HepG2 (cell line): ENCODE results near the gene CSNK1D. TPM values are rescaled to one million over a fixed set of nuclear protein-coding genes. Genes with fewer than 3 reads are reported as not detected.

Experiments used
- AKAP8 ChIP-seq: sonication (generic); formaldehyde crosslinking; IDR thresholded peaks from 2 replicates; pipeline ENCODE4 v1.5.1; 2020; ENCODE audit warnings: mild to moderate bottlenecking, missing genetic modification reagents
- CENPX ChIP-seq: sonication (generic); formaldehyde crosslinking; IDR thresholded peaks from 2 replicates; pipeline ENCODE4 v1.9.0; 2021; ENCODE audit warnings: mild to moderate bottlenecking, missing genetic modification reagents, moderate library complexity
- CHCHD3 ChIP-seq: sonication (generic); formaldehyde crosslinking; IDR thresholded peaks from 2 replicates; pipeline ENCODE4 v1.8.0; 2022; ENCODE audit warnings: mild to moderate bottlenecking, missing genetic modification reagents, moderate library complexity
- DNMT1 ChIP-seq: sonication (generic); formaldehyde crosslinking; IDR thresholded peaks from 2 replicates; pipeline ENCODE4 v1.5.1; 2020; ENCODE audit warnings: mild to moderate bottlenecking, missing genetic modification reagents
- KAT8 ChIP-seq: IDR thresholded peaks from 2 replicates; pipeline ENCODE4 v1.6.1; 2016; ENCODE audit warnings: missing genetic modification reagents, missing compliant biosample characterization
- MYC ChIP-seq: sonication (generic); formaldehyde crosslinking; IDR thresholded peaks from 2 replicates; pipeline ENCODE4 v1.9.0; 2021; ENCODE audit warnings: missing genetic modification reagents, borderline replicate concordance
- NFYC ChIP-seq: IDR thresholded peaks from 2 replicates; pipeline ENCODE4 v1.6.1; 2016; ENCODE audit warnings: missing genetic modification reagents, missing compliant biosample characterization
- NR2F2 ChIP-seq: IDR thresholded peaks from 2 replicates; pipeline ENCODE4 v1.6.1; 2012; ENCODE audit warnings: low read depth, inconsistent platforms, borderline replicate concordance
- PRPF4 ChIP-seq: fragments of 200-400 bp; formaldehyde crosslinking; IDR thresholded peaks from 2 replicates; pipeline ENCODE4 v1.6.1; 2016; ENCODE audit warnings: low read length, low read depth; ENCODE audit not compliant: poor library complexity, severe bottlenecking
- REST ChIP-seq, 2 experiments: IDR thresholded peaks; 2 replicates each; pipeline ENCODE4 v1.6.1; 2011 to 2012; ENCODE audit warnings: low read length in 2 of 2, borderline replicate concordance in 1 of 2, low read depth in 1 of 2, mild to moderate bottlenecking in 1 of 2, moderate library complexity in 1 of 2
- SMAD9 ChIP-seq: sonication (generic); formaldehyde crosslinking; IDR thresholded peaks from 2 replicates; pipeline ENCODE4 v1.5.1; 2020; ENCODE audit warnings: mild to moderate bottlenecking, missing genetic modification reagents
- ZBTB14 ChIP-seq: sonication (generic); formaldehyde crosslinking; IDR thresholded peaks from 2 replicates; pipeline ENCODE4 v1.4.0; 2020; ENCODE audit warnings: missing genetic modification reagents
- ZHX1 ChIP-seq: sonication (generic); formaldehyde crosslinking; IDR thresholded peaks from 2 replicates; pipeline ENCODE4 v1.8.1; 2022; ENCODE audit warnings: low read depth, mild to moderate bottlenecking, missing genetic modification reagents
- ZNF580 ChIP-seq: IDR thresholded peaks from 2 replicates; pipeline ENCODE4 v1.6.1; 2016; ENCODE audit warnings: low read depth, borderline replicate concordance
- polyA plus RNA-seq, 8 experiments: library from polyadenylated mRNA; depleted of rRNA in 3 of 8; stranded (reverse) in 7 of 8; unstranded in 1 of 8; fragments of >200 nt; fragmentation: Illumina TruSeq in 4 of 8; extraction: Trizol in 4 of 8; gene quantifications; 2 replicates each; pipeline versions ENCODE4 v1.2.1 to v1.2.3, GENCODE V29; 2011 to 2016; ENCODE audit warnings: low read depth in 4 of 8, missing spikeins in 1 of 8, mixed read lengths in 1 of 8; ENCODE audit not compliant: insufficient read depth in 1 of 8
- total RNA-seq, 5 experiments: library from RNA; depleted of rRNA; stranded (reverse); fragments of >200 nt; fragmentation: Illumina TruSeq; extraction: Trizol; gene quantifications; 2 replicates each; pipeline ENCODE4 v1.2.3, GENCODE V29; 2016; ENCODE audit warnings: low read depth in 1 of 5
- TF ChIP-seq, protein P1 (sequence below): sonication (generic); formaldehyde crosslinking; IDR thresholded peaks from 2 replicates; pipeline ENCODE4 v1.9.0; 2022; ENCODE audit warnings: missing genetic modification reagents, mild to moderate bottlenecking, borderline replicate concordance
- TF ChIP-seq, protein P2 (sequence below): sonication (generic); formaldehyde crosslinking; IDR thresholded peaks from 2 replicates; pipeline ENCODE4 v1.4.0; 2020; ENCODE audit warnings: missing genetic modification reagents

Gene CSNK1D
- total and polyA plus RNA-seq, 2 of the 13 experiments (the other 11 are each of a cell fraction or from before 2014, with no cell fraction given): 31.5 to 128 TPM

GRCh38 chr17:82273327-82274133, at the start of gene CSNK1D (continued):
- TF ChIP-seq ZBTB14 (no peak), ZNF580 (CRISPR knock-in tag) (peak; percentile 90), MYC (CRISPR knock-in tag) (peak; percentile 92; the same call in 1 of the 2 replicates), CENPX (CRISPR knock-in tag) (no peak), KAT8 (CRISPR knock-in tag) (peak; percentile 91), CHCHD3 (CRISPR knock-in tag) (0 out of 2 replicates have a peak, but pooled peaks have one; percentile 41), NFYC (CRISPR knock-in tag) (peak; percentile 22; the same call in 1 of the 2 replicates), PRPF4 (no peak), DNMT1 (no peak), AKAP8 (CRISPR knock-in tag) (peak; percentile 79; the same call in 1 of the 2 replicates), NR2F2 (peak; percentile 60; the same call in 1 of the 2 replicates), ZHX1 (CRISPR knock-in tag) (peak; percentile 80), SMAD9 (CRISPR knock-in tag) (peak; percentile 88), REST (IDR thresholded peaks at IDR 0.05; ENCODE audit: borderline replicate concordance in 1 of 2, low read depth in 1 of 2, low read length in 2 of 2) (no peak)
- TF ChIP-seq, protein P1, sequence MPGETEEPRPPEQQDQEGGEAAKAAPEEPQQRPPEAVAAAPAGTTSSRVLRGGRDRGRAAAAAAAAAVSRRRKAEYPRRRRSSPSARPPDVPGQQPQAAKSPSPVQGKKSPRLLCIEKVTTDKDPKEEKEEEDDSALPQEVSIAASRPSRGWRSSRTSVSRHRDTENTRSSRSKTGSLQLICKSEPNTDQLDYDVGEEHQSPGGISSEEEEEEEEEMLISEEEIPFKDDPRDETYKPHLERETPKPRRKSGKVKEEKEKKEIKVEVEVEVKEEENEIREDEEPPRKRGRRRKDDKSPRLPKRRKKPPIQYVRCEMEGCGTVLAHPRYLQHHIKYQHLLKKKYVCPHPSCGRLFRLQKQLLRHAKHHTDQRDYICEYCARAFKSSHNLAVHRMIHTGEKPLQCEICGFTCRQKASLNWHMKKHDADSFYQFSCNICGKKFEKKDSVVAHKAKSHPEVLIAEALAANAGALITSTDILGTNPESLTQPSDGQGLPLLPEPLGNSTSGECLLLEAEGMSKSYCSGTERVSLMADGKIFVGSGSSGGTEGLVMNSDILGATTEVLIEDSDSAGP (CRISPR knock-in tag): peak; percentile 94
- TF ChIP-seq, protein P2, sequence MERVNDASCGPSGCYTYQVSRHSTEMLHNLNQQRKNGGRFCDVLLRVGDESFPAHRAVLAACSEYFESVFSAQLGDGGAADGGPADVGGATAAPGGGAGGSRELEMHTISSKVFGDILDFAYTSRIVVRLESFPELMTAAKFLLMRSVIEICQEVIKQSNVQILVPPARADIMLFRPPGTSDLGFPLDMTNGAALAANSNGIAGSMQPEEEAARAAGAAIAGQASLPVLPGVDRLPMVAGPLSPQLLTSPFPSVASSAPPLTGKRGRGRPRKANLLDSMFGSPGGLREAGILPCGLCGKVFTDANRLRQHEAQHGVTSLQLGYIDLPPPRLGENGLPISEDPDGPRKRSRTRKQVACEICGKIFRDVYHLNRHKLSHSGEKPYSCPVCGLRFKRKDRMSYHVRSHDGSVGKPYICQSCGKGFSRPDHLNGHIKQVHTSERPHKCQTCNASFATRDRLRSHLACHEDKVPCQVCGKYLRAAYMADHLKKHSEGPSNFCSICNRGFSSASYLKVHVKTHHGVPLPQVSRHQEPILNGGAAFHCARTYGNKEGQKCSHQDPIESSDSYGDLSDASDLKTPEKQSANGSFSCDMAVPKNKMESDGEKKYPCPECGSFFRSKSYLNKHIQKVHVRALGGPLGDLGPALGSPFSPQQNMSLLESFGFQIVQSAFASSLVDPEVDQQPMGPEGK (CRISPR knock-in tag): peak; percentile 75
